ENCODE data around the gene FPR1.

FPR1 gene

DNA sequence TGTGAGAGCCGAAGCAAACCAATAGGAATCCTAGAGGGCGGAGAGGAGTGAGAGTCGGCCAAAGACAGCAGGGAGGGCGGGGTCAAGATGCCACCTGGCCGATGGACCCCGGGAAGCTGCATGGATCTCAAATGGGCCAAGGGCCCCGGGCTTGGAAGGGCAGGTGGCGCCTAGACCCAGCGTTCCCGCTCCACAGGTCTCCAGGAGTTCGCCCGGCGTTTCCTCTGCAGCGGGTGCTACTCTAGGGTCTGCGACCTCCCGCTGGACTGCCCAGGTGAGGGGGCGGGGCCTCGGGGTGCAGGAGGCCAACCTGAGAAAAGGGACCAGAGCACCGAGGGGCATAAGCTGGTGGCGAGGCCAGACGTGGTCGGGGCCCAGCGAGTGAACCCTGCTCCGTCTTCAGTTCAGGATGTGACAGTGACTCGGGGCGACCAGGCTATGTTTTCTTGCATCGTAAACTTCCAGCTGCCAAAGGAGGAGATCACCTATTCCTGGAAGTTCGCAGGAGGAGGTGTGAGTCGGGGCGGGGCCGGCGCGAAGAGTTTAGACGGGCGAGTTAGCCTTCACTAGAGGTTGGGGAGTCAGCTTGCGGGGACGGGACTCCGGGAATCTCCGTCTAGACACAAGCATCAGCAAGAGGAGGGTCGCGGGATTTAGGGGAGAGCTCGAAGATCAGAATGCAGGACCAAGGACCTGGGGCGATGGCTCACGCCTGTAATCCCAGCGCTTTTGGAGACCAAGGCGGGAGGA, 48.7 kb downstream of the FPR1 start:
- DNase-seq, result no peak

DNA sequence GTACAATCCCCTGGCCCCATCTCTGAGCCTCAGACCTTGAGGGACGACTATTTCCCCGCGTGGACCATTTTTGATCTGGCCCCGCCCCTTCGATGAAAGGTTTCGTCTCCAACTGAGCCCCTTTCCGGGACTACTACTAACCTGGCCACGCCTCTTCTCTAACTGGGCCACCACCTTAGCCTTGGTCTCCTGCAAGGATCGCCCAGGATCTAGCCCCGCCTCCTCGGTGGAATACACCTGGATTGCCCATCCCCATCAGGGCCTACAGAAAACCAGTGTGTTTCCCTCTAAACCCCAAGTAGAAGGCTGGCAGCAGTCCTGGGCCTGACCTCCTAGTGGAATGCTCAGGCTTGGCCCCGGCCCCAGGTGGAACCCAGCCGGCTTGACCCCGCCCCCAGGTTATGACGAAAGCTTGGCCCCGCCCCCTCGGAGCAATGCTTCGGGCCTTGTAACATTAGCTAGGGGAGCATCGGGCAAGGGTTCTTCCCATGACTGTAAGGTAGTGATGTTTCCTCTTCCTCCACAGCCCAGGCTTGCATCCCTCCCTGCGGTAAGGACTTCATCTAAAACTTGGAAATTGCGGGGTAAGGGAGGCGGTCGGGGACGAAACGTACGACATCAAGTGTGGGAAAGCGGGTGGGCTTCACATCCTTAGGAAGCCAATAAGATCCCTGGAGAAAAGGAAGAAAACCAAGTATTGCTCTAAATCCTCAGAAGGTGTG, 49.4 kb downstream of the FPR1 start:
- DNase-seq, result no peak

DNA sequence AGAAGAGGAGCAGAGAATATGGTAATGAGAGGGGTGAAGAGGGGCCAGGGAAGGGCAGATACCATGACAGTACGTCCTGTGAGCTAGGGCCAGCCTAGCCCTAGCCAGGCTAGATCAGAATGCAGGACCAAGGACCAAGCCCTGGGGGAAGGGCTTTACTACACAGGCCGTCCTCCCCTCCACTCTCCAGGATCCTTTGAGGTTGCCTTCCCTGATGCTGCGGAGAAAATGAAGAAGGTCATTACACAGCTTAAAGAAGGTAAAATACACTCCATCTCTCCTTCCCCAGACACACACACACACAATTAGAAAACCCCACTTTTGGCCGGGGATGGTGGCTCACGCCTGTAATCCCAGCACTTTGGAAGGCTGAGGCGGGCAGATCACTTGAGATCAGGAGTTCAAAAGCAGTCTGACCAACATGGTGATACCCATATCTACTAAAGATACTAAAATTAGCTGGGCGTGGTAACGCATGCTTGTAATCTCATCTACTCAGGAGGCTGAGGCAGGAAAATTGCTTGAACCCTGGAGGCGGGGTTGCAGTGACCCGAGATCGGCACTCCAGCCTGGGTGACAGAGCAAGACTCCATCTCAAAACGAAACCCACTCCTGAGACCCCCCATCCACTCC, 50.1 kb downstream of the FPR1 start:
- DNase-seq, result no peak

DNA sequence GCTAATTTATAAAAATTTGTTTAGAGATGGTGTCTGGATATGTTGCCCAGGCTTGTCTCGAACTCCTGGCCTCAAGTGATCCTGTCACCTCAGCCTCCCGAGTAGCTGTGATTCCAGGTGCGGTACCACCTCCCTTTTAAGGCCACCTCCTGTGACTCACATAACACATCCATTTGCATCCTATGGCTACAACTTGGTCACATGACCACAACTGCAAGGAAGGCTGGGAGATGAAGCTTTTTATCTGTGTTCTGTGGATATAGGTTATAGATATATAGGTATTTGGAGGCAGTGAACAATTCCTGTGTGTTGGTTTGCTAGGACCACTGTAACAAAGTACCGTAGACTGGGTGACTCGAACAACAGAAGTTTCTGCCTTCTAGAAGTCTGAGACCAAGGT, 52.5 kb downstream of the FPR1 start:
- no peak for DNase-seq

DNA sequence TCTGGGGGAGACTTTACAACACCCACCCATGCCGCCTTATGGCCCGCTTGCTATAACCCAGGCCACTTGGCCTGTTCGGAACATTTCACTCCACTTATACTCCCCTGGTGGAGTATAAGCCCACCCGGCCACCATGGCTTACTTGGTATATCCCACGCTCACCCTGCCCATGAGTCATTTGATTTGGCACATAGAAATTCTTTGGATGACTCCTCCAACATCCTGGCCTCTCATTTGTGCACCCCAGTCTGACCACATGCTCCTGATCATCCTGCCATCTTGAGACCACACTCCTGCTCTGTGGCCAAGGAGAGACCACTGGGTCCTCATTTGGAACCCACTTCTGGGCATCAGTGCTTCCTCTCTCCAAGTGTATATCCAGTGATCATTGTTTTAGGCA, 53.4 kb downstream of the FPR1 start:
- DNase-seq, result no peak

DNA sequence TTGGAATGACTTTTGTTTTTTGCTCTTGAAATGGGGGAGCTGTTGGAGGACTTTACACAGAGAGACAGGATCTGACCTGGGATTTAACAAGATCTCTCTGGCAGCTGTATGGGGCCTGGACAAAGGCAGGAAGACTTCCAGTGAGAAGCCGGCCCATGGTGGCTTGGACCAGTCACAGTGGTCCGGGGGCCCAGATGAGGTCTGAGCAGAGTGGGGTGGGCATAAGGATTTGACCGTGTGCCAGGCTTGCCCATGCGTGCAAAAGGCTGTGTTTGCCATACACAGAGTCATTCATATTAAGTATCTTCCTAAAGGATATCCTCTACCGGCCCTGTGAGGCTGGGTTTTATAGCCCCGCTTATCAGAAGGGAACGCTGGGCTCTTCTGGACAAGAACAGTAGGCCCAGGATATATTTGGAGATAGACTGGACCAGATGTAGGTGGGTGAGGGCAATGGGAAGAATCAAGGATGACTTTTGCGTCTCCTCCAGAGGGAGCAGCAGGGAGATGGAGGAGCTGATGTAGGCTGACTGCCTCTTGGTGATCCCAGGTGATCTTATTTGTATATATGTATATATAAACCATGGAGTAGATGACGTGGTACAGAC, 54.4 kb downstream of the FPR1 start:
- no peak for DNase-seq

DNA sequence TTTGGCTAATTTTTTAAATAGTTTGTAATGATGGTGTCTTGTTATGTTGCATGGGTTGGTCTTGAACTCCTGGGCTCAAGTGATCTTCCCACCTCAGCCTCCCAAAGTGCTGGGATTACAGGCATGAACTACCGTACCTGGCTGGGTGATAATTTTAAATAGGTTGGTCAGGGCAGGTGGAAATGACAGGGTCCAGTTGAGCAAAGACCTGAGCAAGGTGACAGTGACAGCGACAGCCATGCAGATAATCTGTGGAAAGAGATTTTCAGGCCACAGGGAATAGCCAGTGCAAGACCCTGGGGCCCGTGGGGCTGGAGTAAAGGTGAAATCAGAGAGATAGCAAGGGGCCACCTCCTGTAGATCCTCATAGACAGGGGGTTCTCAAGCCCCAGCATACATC, 55.1 kb downstream of the FPR1 start:
- no peak for DNase-seq

Data from NCI-H1417 (cell line).